T-cell (primary cell): ENCODE measurements around the gene NPIPB12. TPM values are rescaled to one million over a fixed set of nuclear protein-coding genes. Genes with fewer than 3 reads are reported as not detected.
"Not testable (repeated sequence)": the region's sequence is repeated elsewhere in the genome, so short reads cannot be mapped to it uniquely, and the experiment has no call there.

Experiments
- ATAC-seq, 4 experiments: fragments of 200-7000 bp in 3 of 4; fragments of 150-1000 bp in 1 of 4; cut with Tn5 transposase; replicated peaks in 1 of 4; 1 replicate in 3 of 4; 2 replicates in 1 of 4; pipeline ENCODE4 v1.10.0; 2021; ENCODE audit warnings: moderate library complexity in 3 of 4, mild to moderate bottlenecking in 2 of 4, moderate number of reproducible peaks in 1 of 4
- CTCF ChIA-PET, 2 donors: fragments of 300-600 bp; sonication (Branson Sonifier 250); formaldehyde crosslinking; loops; one replicate each; lab custom pipeline; 2022; ENCODE audit warnings: antibody characterized with exemption in 2 of 2; lab: Charles Lee
- POLR2A ChIA-PET, 2 donors: fragments of 300-600 bp; sonication (Branson Sonifier 250); formaldehyde crosslinking; loops; one replicate each; lab custom pipeline; 2022; ENCODE audit warnings: antibody characterized with exemption in 2 of 2; lab: Charles Lee
- DNase-seq, 35 experiments: peaks; one replicate each; pipeline versions ENCODE4 v3.0.0 to v3.0.0-alpha.2; 2013 to 2023
- H3K27ac ChIP-seq: one replicate; pipeline ENCODE4 v1.5.1; 2013; ENCODE audit warnings: low read length
- H3K27me3 ChIP-seq, 2 experiments: replicated peaks in 1 of 2; 1 replicate in 1 of 2; 2 replicates in 1 of 2; pipeline versions ENCODE4 v1.6.1 to v1.7.0; 2013; ENCODE audit warnings: low read length in 1 of 2, mixed read lengths in 1 of 2; ENCODE audit not compliant: control insufficient read depth in 2 of 2, insufficient read depth in 2 of 2; ENCODE audit errors: extremely low read depth in 1 of 2
- H3K36me3 ChIP-seq, 2 donors: 1 replicate in 1 of 2; 2 replicates in 1 of 2; pipeline versions ENCODE4 v1.6.1 to v1.7.0; 2013; ENCODE audit warnings: low read length in 1 of 2; ENCODE audit not compliant: control insufficient read depth in 2 of 2, insufficient read depth in 1 of 2; ENCODE audit errors: extremely low read depth in 1 of 2
- H3K4me1 ChIP-seq, 2 experiments: 1 replicate in 1 of 2; 2 replicates in 1 of 2; pipeline versions ENCODE4 v1.6.1 to v1.7.0; 2013; ENCODE audit warnings: low read length in 2 of 2, mixed read lengths in 1 of 2; ENCODE audit not compliant: insufficient read depth in 2 of 2, control insufficient read depth in 1 of 2; ENCODE audit errors: extremely low read depth in 1 of 2
- H3K4me3 ChIP-seq, 2 donors: 1 replicate in 1 of 2; 2 replicates in 1 of 2; pipeline versions ENCODE4 v1.5.1 to v1.7.0; 2013; ENCODE audit warnings: mild to moderate bottlenecking in 2 of 2, low read length in 1 of 2, moderate library complexity in 1 of 2; ENCODE audit not compliant: control insufficient read depth in 1 of 2; ENCODE audit errors: extremely low read depth in 1 of 2
- H3K9me3 ChIP-seq: 2 replicates; pipeline ENCODE4 v1.7.0; 2013
- H3K27ac Mint-ChIP-seq, 2 donors: one replicate each; pipeline ENCODE4 v1.8.0; 2020 to 2021; ENCODE audit warnings: mild to moderate bottlenecking in 2 of 2, mixed read lengths in 2 of 2
- H3K27me3 Mint-ChIP-seq, 2 donors: one replicate each; pipeline ENCODE4 v1.8.0; 2021 to 2022; ENCODE audit warnings: mixed read lengths in 2 of 2
- H3K36me3 Mint-ChIP-seq: one replicate; pipeline ENCODE4 v1.8.0; 2021; ENCODE audit warnings: mixed read lengths
- H3K4me1 Mint-ChIP-seq, 3 donors: one replicate each; pipeline ENCODE4 v1.8.0; 2020 to 2022; ENCODE audit warnings: mixed read lengths in 3 of 3, mild to moderate bottlenecking in 1 of 3
- H3K4me3 Mint-ChIP-seq, 3 donors: one replicate each; pipeline ENCODE4 v1.8.0; 2020 to 2022; ENCODE audit warnings: mild to moderate bottlenecking in 3 of 3, mixed read lengths in 3 of 3, moderate library complexity in 3 of 3
- H3K9me3 Mint-ChIP-seq, 3 donors: one replicate each; pipeline ENCODE4 v1.8.0; 2020 to 2022; ENCODE audit warnings: mixed read lengths in 3 of 3
- WGBS: methylation state at CpG from one replicate; pipeline ENCODE4 v1.1.5; 2013; ENCODE audit warnings: missing lambda C conversion rate; ENCODE audit not compliant: insufficient coverage; 5-methylcytosine and 5-hydroxymethylcytosine counted together
- total RNA-seq, 35 experiments: library from RNA in 6 of 35; stranded (reverse) in 6 of 35; fragments of 120-200 nt in 1 of 35; gene quantifications; one replicate each; pipeline versions ENCODE4 v1.2.1 to v1.2.4 and lab custom pipeline; 2013 to 2026

Gene NPIPB12
- total RNA-seq: 100 to 1,000 TPM in 3 of 5 donors, 10 to 100 TPM in 2; 71.0 to 138 (median 102) TPM
- 46.0 TPM for total RNA-seq (2013)
- total RNA-seq (lab: John Stamatoyannopoulos, UW): 0.05 to 3.3 (median 0.88) reads per million in 29 experiments

GRCh38 chr16:29506308-29506707 is at the start of gene NPIPB12:
TSS of gene NPIPB12 (minus strand) at chr16:29506408.
- POLR2A ChIA-PET, H3K36me3 Mint-ChIP-seq, H3K9me3 Mint-ChIP-seq, H3K36me3 ChIP-seq, H3K27me3 Mint-ChIP-seq, ATAC-seq, H3K4me3 Mint-ChIP-seq, H3K27ac ChIP-seq, H3K9me3 ChIP-seq, H3K4me1 Mint-ChIP-seq, H3K27ac Mint-ChIP-seq, H3K27me3 ChIP-seq, DNase-seq, CTCF ChIA-PET, H3K4me3 ChIP-seq, H3K4me1 ChIP-seq: not testable (repeated sequence)
- no CpG with 5 or more reads among the region's 6 CpGs for WGBS

- H3K4me3 ChIP-seq, CTCF ChIA-PET, H3K9me3 Mint-ChIP-seq, H3K27ac Mint-ChIP-seq, H3K36me3 ChIP-seq, H3K27me3 ChIP-seq, H3K36me3 Mint-ChIP-seq, H3K27me3 Mint-ChIP-seq, H3K4me3 Mint-ChIP-seq, ATAC-seq, H3K4me1 ChIP-seq, H3K27ac ChIP-seq, H3K9me3 ChIP-seq, POLR2A ChIA-PET, H3K4me1 Mint-ChIP-seq, DNase-seq: not testable (repeated sequence)
- WGBS: no CpG with 5 or more reads among the region's 5 CpGs
These were observed 15.3 kb upstream of the NPIPB12 start for GRCh38 chr16:29521520-29521919.

GRCh38 chr16:29482276-29482675 is 23.9 kb downstream of the NPIPB12 start:
- H3K4me1 ChIP-seq, POLR2A ChIA-PET, ATAC-seq, H3K9me3 Mint-ChIP-seq, H3K36me3 ChIP-seq, H3K27ac Mint-ChIP-seq, H3K27me3 Mint-ChIP-seq, H3K27me3 ChIP-seq, H3K27ac ChIP-seq, H3K4me1 Mint-ChIP-seq, H3K36me3 Mint-ChIP-seq, H3K4me3 Mint-ChIP-seq, H3K4me3 ChIP-seq, H3K9me3 ChIP-seq, CTCF ChIA-PET: not testable (repeated sequence)
- DNase-seq: peak in 2 of 35 experiments; percentile 0
- 100% methylated on average over 1 of the region's 12 CpGs for WGBS

- no CpG with 5 or more reads among the region's 4 CpGs for WGBS
- H3K4me3 ChIP-seq, POLR2A ChIA-PET, H3K27me3 ChIP-seq, H3K9me3 Mint-ChIP-seq, H3K36me3 Mint-ChIP-seq, H3K27ac ChIP-seq, H3K27me3 Mint-ChIP-seq, H3K36me3 ChIP-seq, DNase-seq, H3K4me1 ChIP-seq, H3K4me3 Mint-ChIP-seq, H3K4me1 Mint-ChIP-seq, H3K9me3 ChIP-seq, H3K27ac Mint-ChIP-seq, CTCF ChIA-PET: not testable (repeated sequence)
- peak; percentile 12 to 71 (median 51) for ATAC-seq
These were observed 34.1 kb downstream of the NPIPB12 start for GRCh38 chr16:29472065-29472464.

GRCh38 chr16:29469660-29470059 is 36.5 kb downstream of the NPIPB12 start:
- H3K9me3 Mint-ChIP-seq, H3K4me1 Mint-ChIP-seq, POLR2A ChIA-PET, H3K36me3 ChIP-seq, H3K4me1 ChIP-seq, CTCF ChIA-PET, H3K9me3 ChIP-seq, H3K36me3 Mint-ChIP-seq, H3K27me3 Mint-ChIP-seq, H3K27me3 ChIP-seq: not testable (repeated sequence)
- peak in 31 of 35 experiments; percentile 0 to 59 (median 25) for DNase-seq
- peak overlapping the region; percentile 38 for H3K27ac ChIP-seq
- peak overlapping the region in 1 of 2 donors; percentile 66 for H3K27ac Mint-ChIP-seq
- H3K4me3 ChIP-seq: peak overlapping the region in 1 of 2 donors; percentile 23
- ATAC-seq: peak; percentile 60 to 73 (median 66)
- no CpG with 5 or more reads among the region's 6 CpGs for WGBS
- peak overlapping the region in 2 of 3 donors; percentile 28 to 53 for H3K4me3 Mint-ChIP-seq

DNA sequence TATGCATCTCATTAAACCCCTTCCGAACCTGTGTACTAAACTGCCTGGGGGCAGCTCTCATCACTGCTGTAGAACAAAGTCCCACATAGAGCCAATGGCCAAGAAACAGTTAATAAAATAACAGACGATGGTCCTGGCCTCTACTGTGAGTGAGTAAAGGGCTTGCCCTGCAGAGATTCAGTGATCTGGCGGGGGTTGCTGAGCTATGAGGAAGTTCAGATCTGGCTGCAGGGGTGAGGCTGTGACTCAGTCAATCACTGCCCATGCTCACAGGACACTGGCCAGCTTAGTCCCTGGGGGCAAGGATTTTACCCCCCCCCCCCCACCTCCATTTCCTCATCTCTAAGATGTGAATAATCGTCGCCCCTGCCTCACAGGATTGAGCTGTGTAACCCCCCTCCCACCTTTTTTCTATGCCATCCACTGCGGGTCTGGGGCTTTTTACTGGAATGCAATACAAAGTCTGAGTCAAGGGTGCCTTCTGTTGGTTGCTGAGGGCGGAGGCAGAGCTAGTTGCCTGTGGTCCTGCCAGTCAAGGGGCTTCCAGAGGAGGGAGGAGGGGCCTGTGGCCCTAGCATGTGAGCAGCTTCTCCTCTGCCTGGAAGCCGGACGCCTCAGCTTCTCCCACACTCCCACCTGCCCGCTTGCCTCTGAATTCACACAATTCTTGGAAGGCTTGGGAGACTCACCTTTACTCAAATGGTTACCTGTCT is 38.4 kb downstream of the NPIPB12 start:
- H3K27ac Mint-ChIP-seq, H3K9me3 Mint-ChIP-seq, H3K27ac ChIP-seq, ATAC-seq, H3K27me3 Mint-ChIP-seq, H3K4me1 ChIP-seq, DNase-seq, H3K9me3 ChIP-seq, H3K4me3 Mint-ChIP-seq, CTCF ChIA-PET, H3K4me3 ChIP-seq, H3K36me3 Mint-ChIP-seq, H3K4me1 Mint-ChIP-seq, H3K27me3 ChIP-seq, H3K36me3 ChIP-seq, POLR2A ChIA-PET: not testable (repeated sequence)
- WGBS: no CpG with 5 or more reads among the region's 10 CpGs

- peak; percentile 53 to 66 (median 62) for ATAC-seq
- H3K27ac ChIP-seq, H3K9me3 Mint-ChIP-seq, CTCF ChIA-PET, H3K4me3 Mint-ChIP-seq, H3K4me3 ChIP-seq, H3K36me3 ChIP-seq, H3K4me1 ChIP-seq, H3K27me3 Mint-ChIP-seq, H3K27me3 ChIP-seq, DNase-seq, H3K4me1 Mint-ChIP-seq, H3K27ac Mint-ChIP-seq, POLR2A ChIA-PET, H3K9me3 ChIP-seq, H3K36me3 Mint-ChIP-seq: not testable (repeated sequence)
- WGBS: no CpG with 5 or more reads among the region's 33 CpGs
These were observed 39.3 kb downstream of the NPIPB12 start for GRCh38 chr16:29466904-29467303.
